Fibroblast of mammary gland (primary cell): ENCODE data around the gene CACNA2D2.

Experiments
- DNase-seq: peaks from one replicate; pipeline ENCODE4 v3.0.0-alpha.2; 2010; ENCODE audit warnings: low read depth
- H3K4me3 ChIP-seq: 2 replicates; pipeline ENCODE4 v1.5.1; 2011; ENCODE audit warnings: low read depth, mild to moderate bottlenecking, low read length, moderate library complexity; ENCODE audit not compliant: control insufficient read depth
- CTCF ChIP-seq: conservative IDR thresholded peaks from 2 replicates; pipeline ENCODE4 v1.5.1; 2011; ENCODE audit warnings: low read depth, low read length, inconsistent platforms; ENCODE audit not compliant: control insufficient read depth, insufficient read depth

Gene CACNA2D2

GRCh38 chr3:50503504-50504342 lies at the start of gene CACNA2D2:
TSS of gene CACNA2D2 (minus strand) at chr3:50503634. CDS start at chr3:50503423, 211 bp downstream.
- no peak for DNase-seq
- H3K4me3 ChIP-seq = no peak within 1 kb of the TSS
- no peak for TF ChIP-seq CTCF

GRCh38 chr3:50552598-50552997 lies 49.2 kb upstream of the CACNA2D2 start:
- no peak overlapping the region for H3K4me3 ChIP-seq
- DNase-seq = no peak
- TF ChIP-seq CTCF = no peak

GRCh38 chr3:50551681-50552435 lies 48.4 kb upstream of the CACNA2D2 start:
- DNase-seq = no peak
- no peak for TF ChIP-seq CTCF
- H3K4me3 ChIP-seq = no peak overlapping the region

- DNase-seq = no peak
- TF ChIP-seq CTCF = no peak
- H3K4me3 ChIP-seq = no peak overlapping the region
Measured at GRCh38 chr3:50551054-50551659, 47.7 kb upstream of the CACNA2D2 start.

GRCh38 chr3:50550079-50550736 lies 46.8 kb upstream of the CACNA2D2 start:
- peak; percentile 65 for TF ChIP-seq CTCF
- DNase-seq = peak; percentile 28

GRCh38 chr3:50549226-50549625 lies 45.8 kb upstream of the CACNA2D2 start:
- H3K4me3 ChIP-seq = no peak overlapping the region
- no peak for TF ChIP-seq CTCF
- no peak for DNase-seq

More at GRCh38 chr3:50550079-50550736, 46.8 kb upstream of the CACNA2D2 start:
- no peak overlapping the region for H3K4me3 ChIP-seq
